Stimulated activated CD4-positive, alpha-beta T cell treated with anti-CD3 and anti-CD28 coated beads, Interleukin-2, amount 100 ng/mL, for 24 hours (primary cell): ENCODE results near the gene CDKL2.
"Not testable (repeated sequence)": the region's sequence is repeated elsewhere in the genome, so short reads cannot be mapped to it uniquely, and the experiment has no call there.

Experiments
- DNase-seq, 2 donors: peaks; one replicate each; pipeline ENCODE4 v3.0.0-alpha.2; 2020

CDKL2 gene

DNA sequence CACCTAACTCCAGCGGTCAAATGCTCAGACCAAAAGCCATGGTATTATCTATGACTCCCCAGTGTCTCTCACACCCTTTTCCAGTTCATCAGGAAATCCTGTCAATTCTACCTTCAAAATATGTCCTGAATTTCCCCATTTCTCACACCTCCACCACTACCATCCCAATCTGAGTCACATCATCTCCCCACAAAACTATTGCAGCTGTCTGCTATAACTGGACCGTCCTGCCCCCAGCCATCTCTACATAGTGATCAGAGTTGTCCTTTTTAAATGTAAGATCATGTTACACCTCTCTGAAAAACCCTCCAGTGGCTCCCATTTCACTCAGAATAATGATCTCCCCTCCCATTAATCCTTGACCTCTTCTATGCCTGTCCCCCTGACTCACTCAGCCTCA is 81.3 kb downstream of the CDKL2 start:
- DNase-seq: no peak

DNA sequence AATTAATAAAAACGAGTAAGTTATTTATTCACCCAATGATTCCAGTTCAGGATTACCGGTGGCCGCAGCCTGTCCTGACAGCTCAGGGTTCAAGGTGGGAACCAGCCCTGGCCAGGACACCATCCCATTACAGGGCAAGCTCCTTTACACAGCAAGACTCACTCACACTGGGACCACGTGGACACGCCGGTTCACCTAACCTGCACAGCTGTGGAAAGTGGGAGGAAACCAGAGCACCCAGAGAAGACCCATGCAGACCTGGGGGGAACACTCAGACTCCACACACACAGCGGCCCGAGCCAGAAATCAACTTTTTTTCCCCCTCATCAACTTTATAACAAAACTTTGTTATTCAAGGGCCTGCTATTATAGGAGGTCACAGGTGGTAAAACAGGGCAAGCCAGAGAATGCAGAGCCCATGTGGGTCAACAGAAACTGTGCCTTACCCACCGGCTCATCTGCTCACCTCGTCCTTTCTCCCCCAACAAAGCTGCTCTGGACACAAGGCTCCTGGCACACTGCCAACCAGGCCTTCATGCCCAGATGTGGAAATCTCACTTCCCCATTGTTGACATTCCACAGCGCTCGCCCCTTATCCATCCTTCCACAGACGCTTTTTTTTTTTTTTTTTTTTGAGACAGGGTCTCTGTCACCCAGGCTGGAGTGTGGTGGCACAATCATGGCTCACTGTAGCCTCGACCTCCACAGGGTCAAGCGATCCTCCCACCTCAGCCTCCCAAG is 82.5 kb downstream of the CDKL2 start:
- DNase-seq: no peak

DNA sequence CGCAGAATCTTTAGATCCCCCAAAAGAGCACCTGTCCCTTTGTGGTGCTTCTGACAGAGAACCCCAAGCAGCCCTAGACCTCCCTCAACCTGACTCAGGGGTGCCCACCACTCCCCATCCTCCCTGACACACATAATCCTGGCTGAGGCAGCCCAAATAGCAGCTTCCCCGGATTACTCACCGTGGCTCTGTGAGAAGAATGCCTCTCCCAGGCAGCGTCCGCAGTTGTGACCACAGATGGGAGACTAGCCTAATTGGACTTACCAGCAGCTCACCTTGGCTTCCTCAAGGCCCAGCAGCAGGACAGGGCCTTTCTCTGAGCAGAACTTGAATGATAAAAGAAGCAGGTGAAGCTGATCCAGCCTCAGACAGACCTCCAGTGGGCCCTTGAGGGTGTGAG is 84.8 kb downstream of the CDKL2 start:
- DNase-seq: no peak

DNA sequence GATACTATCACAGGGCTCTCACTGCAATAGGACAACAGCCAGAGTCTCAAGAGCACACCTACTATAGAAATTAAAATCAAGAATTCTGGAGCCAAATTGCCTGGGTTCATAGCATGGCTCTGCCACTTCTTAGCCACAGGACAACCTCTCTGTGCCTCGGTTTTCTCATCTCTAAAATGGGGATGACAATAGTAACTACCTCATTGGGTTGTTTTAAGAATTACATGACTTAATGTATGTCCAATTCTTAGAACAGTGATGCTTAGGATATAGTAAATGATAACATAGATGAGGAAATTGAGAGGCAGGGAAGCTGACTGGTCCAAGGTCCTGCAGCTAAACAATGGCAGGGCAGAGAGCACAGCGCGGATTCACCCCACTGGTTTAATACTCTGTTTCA is 85.5 kb downstream of the CDKL2 start:
- no peak for DNase-seq

DNA sequence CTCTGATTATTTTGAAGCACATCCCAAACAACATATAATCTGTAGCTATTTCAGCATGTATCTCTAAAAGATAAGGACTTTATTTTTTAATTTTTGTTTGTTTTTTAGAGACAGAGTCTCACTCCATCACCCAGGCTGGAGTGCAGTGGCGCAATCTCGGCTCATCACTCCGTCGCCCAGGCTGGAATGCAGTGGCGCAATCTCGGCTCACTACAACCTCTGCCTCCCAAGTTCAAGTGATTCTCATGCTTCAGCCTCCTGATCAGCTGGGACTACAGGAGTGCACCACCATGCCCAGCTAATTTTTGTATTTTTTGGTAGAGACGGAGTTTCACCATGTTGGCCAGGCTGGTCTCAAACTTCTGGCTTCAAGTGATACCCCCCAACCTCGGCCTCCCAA is 86.1 kb downstream of the CDKL2 start:
- DNase-seq: not testable (repeated sequence)

DNA sequence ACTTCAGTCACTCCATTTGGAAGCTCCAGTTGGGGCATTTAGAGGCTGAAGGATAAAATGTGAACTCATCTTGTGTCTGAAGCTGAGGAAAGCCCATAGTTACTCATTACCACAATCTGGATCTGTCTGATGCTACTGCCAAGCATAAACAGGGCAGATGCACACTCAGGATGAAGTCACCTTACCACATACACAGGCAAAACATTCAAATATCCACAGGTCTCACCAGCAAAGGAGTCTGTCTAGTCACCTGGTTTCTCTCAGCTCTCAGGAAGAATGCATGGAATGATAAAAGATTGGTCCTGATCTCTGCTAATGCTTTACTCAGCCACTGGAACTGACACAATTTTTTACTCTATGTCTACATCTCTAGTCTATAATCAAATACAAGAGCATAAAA is 87.5 kb downstream of the CDKL2 start:
- DNase-seq: no peak

DNA sequence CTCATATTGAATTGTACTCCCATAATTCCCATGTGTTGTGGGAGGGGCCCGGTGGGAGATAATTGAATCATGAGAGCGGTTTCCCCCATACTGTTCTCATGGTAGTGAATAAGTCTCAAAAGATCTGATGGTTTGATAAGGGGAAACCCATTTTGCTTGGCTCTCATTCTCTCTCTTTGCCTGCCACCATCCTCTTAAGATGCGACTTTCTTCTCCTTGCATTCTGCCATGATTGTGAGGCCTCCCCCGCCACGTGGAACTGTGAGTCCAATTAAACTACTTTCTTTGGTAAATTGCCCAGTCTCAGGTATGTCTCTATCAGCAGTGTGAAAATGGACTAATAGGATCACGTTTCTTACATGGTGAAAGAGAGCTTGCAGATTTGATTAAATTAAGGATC is 93.0 kb downstream of the CDKL2 start:
- DNase-seq: not testable (repeated sequence)

DNA sequence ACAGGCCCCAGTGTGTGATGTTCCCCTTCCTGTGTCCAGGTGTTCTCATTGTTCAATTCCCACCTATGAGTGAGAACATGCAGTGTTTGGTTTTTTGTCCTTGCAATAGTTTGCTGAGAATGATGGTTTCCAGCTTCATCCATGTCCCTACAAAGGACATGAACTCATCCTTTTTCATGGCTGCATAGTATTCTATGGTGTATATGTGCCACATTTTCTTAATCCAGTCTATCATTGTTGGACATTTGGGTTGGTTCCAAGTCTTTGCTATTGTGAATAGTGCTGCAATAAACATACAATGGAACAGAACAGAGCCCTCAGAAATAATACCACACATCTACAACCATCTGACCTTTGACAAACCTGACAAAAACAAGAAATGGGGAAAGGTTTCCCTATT is 96.4 kb downstream of the CDKL2 start:
- not testable (repeated sequence) for DNase-seq

DNA sequence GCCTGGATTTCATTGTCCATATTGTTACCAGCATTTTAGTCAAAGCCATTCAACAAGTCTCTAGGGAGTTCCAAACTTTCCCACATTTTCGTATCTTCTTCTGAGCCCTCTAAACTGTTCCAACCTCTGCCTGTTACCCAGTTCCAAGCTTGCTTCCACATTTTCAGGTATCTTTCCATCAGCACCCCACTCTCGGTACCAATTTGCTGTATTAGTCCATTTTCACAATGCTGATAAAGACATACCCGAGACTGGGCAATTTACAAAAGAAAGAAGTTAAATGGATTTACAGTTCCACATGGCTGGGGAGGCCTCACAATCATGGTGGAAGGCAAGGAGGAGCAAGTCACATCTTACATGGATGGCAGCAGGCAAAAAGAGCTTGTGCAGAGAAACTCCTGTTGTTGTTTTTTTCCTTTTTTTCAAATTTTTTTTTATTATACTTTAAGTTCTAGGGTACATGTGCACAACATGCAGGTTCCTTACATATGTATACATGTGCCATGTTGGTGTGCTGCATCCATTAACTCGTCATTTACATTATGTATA is 96.9 kb downstream of the CDKL2 start:
- not testable (repeated sequence) for DNase-seq

DNA sequence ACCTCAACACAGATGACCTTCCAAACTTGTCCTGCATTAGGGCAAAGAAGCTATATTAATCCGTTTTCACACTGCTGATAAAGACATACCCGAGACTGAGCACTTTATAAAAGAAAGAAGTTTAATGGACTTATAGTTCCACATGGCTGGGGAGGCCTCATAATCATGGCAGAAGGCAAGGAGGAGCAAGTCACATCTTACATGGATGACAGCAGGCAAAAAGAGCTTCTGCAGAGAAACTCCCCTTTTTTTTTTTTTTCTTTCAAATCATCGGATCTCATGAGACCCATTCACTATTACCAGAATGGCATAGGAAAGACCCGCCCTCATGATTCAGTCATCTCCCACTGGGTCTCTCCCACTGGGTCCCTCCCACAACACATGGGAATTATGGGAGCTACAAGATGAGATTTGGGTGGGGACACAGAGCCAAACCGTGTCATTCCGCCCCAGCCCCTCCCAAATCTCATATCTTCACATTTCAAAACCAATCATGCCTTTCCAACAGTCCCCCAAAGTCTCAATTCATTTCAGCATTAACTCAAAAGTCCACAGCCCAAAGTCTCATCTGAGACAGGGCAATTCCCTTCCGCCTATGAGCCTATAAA is 98.7 kb downstream of the CDKL2 start:
- not testable (repeated sequence) for DNase-seq

DNA sequence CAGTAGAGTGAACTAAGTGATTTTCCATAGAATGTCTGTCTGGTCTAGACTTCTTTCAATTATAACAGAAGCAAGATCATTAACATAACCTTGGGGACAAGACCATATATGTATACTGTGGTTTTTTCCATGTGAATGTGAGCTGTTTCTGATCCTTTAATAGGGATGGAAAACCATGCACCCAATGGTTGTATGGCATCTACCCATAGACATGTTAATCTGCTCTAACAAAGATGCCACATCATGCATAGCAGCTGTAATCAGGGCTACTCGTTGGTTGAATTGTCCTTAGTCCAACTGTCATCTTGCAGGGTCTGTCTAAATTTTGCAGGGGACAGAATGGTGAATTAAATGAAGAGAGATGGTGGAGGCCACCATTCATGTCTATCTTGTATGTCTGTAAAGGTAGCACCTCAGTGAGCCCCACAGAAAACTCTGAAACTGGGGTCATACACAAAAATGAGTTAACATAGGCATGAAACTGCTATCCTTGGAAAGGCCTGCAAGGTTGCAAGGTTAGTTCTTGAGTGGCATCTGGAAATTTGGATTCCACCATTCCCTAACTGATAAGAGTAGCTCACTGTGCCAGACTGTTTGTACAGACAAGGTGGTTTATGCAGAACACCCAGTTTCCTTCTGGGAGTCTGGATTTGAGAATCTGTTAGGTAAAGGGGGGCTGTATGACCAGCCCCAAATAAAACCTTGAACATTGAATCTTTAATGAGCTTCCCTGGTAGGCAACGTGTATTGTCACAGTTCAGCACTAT is 99.6 kb downstream of the CDKL2 start:
- no peak for DNase-seq
